Stimulated activated CD8-positive, alpha-beta memory T cell treated with anti-CD3 and anti-CD28 coated beads, Interleukin-15, amount 100 ng/mL, for 48 hours (primary cell): ENCODE results near the gene RIN2.

Experiments
- DNase-seq, 2 donors: peaks; one replicate each; pipeline ENCODE4 v3.0.0-alpha.2; 2020; ENCODE audit warnings: low read depth in 2 of 2

Gene RIN2, protein sequence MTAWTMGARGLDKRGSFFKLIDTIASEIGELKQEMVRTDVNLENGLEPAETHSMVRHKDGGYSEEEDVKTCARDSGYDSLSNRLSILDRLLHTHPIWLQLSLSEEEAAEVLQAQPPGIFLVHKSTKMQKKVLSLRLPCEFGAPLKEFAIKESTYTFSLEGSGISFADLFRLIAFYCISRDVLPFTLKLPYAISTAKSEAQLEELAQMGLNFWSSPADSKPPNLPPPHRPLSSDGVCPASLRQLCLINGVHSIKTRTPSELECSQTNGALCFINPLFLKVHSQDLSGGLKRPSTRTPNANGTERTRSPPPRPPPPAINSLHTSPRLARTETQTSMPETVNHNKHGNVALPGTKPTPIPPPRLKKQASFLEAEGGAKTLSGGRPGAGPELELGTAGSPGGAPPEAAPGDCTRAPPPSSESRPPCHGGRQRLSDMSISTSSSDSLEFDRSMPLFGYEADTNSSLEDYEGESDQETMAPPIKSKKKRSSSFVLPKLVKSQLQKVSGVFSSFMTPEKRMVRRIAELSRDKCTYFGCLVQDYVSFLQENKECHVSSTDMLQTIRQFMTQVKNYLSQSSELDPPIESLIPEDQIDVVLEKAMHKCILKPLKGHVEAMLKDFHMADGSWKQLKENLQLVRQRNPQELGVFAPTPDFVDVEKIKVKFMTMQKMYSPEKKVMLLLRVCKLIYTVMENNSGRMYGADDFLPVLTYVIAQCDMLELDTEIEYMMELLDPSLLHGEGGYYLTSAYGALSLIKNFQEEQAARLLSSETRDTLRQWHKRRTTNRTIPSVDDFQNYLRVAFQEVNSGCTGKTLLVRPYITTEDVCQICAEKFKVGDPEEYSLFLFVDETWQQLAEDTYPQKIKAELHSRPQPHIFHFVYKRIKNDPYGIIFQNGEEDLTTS

DNA sequence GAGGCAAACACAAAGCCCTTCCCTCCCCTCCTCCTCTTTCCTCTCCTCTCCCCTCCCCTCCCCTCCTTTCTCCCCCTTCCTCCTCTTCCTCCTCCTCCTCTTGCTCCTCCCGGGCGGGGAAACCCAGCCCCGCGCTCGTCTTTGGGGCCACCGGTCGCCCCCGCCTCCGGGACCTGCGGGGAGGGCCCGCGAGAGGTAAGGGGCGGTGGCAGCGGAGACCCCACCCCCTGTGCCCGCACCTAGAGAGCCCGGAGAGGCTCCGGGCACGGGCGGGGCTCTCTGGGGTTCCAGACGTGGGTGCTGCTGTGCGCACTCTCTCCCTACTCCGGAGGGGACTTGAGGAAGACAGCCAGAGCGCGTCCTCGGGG, at the start of gene RIN2:
Gene RIN2, plus strand, starts transcription at position 126 of the 368 bp plus-strand sequence. CDS start 131,344 bp downstream, outside the sequence.
- no peak for DNase-seq

DNA sequence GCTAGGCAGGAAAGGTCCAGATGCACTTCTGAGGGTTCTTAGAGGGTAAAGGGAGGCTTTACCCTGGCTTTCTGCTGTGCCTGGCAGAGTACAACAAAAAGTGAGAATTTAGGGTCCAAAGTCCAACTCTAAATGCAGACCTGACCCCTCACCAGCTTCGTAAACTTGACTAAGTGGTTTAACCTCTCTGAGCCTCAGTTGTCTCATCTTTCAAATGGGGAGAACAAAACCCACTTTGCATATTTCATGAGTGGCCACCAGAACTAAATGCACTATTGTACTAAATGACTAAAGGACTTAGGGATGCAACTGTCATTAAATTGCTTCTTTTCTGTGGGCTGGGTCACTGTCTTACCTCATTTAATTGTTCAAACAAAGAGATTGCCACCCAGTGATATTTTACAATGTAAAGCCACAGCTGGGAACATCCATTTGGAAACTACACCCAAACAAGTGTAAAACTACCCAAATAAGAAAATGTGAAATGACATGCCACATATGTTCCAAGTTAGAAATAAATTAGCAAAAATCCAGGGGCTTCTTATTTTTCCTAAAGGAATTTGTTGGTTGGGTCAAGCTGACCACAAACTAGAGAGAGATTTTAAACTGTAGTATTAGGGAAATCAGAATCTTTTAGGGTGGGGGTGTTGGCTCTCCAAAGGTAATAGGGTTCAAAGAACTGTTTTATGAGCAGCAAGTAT, 48.3 kb upstream of the RIN2 start:
- DNase-seq, result no peak

DNA sequence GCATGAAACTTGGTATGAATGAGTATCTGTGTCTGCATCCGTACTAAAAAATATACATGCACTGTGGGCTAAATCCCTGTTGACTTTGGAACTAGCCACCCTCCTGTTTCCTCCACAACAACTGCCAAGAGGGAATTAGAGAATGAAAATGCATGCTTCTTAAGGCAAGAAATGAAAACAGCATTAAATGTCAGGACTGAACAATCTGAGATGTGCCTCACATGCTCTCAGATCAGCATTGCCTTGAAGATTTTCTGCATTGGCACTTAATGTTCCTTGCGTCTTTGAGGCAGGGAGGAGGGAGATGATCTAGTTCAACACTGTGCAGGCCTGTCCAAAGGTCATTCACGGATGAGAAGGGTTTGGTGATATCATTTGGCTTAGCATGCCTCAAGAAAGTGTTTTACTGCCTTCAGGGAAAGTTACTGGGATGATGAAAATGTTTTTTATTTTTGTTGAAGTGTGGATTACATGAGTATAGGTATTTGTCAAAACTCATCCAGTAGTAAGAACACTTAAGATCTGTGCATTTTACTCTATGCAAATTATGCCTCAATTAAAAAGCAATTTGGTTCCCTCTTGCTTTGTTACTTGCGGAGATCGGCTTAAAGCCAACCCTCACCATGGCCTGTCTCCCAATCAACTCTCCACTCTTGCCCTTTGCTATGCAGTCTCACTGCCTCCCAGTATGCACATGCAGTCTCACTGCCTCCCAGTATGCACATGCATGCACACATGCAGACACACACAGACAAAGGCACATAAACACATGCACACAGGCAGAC, 47.5 kb upstream of the RIN2 start:
- no peak for DNase-seq

DNA sequence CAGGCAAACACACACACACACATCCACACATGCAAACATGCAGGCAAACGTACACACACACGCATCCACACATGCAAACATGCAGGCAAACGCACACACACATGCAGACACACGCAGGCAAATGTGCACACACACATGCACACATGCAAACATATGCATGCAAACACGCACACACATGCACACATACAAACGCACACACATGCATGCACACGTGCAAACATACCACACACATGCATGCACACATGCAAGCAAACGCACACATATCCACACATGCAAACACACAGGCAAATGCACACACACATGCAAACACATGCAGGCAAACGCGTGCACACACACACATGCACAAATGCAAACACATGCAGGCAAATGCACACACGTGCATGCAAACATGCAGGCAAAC, 46.9 kb upstream of the RIN2 start:
- no peak for DNase-seq

DNA sequence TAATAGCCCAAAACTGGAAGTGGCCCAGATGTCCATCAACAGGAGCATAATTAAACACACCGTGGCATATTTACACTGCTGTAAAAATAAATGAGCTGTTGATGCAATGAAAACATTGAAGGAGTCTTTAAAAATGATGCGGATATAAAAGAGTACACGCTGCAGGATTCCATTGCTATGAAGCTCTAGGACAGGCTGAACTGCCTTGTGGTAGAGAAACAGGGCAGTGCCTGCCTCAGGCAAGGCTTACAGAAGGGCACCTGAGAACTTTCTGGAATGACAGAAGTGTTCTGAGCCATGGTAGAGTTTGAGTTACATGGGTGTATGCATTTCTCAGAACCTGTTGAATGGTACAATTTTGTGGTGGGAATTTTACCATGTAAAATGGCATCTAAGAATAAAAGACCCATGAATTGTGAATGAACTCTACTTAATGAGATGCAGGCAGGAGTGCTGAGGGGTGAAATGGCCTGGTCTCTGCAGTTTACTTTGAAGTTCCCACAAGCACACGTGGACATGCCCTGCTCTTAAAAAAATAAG, 45.3 kb upstream of the RIN2 start:
- no peak for DNase-seq

DNA sequence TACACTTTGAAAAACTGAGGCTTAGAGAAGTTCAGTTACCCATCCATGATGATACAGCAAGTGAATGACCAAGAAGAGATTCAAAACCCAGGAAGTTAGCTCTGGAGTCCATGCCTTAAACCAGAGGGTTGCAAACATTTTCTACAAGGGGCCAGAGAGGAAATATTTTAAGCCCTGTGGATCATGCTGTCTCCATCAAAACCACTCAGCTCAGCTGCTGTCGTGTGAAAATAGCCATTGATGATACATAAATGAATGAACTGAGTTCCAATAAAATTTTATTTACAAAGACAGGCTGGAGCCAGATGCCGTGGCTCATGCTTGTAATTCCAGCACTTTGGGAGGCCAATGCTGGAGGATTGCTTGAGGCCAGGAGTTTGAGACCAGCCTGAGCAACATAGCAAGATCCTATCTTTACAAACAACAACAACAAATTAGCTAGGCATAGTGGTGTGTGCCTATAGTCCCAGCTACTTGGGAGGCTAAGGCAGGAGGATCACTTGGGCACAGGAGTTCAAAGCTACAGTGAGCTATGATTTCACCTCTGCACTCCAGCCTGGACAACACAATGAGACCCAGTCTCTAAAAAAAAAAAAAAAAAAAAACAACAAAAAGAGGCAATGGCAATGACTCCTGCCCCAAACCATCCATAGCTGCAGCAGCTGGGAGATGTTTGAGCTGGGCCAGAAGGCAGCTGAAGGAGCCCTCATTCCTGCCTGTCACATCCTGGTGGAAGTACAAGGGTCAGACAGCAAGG, 44.1 kb upstream of the RIN2 start:
- DNase-seq, result no peak

DNA sequence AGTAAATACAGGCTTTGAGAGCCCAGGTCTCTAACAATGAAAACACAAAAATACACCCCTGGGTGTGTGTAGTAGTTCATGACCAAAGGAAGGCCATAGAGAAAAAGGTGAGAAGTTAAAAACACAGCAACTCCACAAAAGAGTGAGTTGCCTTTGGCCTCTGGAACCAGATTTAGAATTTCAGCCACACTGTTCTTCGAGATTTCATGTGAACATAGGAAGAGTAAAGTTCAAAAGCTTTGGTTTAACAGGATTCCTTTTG, 43.5 kb upstream of the RIN2 start:
- no peak for DNase-seq

DNA sequence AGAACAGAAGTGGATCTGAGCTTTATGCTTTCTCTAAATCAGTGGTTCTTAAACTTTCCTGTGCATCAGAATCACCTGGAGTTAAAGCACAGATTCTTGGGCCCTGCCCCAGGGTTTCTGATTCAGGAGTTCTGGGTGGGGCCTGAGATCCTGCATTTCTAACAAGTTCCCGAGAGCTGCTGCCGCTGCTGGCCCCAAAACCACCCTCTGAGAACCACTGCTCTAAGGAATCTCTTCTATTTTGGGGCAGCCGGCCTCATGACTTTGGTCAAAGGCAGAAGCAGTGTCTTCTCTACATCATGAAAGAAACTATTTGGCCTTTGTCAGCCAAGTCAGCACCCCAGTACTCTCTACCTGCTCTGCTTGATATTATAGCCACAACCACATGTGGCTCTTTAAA, 42.1 kb upstream of the RIN2 start:
- no peak for DNase-seq

DNA sequence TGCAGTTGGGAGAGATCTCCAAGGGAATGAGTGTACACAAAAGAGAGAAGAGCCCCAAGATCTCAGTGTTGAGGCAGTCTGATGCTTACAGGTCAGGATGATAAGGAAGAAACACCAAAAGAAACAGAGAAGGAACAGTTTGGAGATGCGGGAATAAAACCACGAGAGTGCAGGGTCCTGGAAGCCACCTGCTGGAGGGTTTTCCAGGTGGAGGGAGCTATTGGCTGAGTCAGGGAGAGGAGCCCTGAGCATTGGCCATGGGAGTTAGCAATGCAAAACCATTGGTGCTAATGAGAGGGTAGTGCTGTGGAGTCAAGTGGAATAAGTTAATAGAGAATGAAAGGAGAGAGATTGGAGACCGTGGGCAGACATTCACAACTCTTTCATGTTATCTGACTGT, 39.2 kb upstream of the RIN2 start:
- DNase-seq, result no peak

DNA sequence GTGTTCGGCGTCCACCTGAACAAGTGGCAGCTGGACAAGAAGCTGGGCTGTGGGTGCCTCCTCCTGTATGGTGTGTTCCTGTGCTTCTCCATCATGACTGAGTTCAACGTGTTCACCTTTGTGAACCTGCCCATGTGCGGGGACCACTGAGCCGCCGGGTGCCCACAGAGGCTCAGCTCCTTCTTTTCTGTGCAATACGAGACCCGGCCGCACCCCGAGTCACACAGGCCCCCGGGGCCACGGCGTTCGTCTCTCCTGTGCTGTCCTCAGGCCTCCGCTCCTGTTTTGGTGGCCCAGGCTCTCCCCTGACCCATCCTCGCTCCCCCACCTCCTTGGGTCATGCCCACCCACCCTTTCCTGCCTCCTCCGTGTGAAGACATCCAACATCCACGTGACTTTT, 37.1 kb upstream of the RIN2 start:
- DNase-seq, result no peak

DNA sequence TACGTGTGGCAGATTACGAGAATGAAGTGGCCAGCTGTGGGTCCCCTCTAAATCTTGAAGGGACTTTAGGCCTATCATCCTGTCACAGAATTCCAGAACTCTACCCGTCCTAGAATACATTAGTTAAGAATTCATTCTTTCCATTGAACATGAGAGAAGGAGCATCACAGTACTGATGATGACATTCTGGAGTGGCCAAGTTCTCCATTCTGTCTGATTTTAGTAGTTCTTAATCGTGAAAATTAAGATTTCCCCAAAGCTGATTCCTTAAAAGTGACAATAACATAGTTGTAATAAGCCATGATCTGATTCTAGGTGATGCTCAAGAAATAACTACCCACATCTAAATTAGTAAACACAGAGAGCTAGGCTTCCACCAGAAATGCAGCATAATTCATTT, 35.0 kb upstream of the RIN2 start:
- DNase-seq, result no peak

DNA sequence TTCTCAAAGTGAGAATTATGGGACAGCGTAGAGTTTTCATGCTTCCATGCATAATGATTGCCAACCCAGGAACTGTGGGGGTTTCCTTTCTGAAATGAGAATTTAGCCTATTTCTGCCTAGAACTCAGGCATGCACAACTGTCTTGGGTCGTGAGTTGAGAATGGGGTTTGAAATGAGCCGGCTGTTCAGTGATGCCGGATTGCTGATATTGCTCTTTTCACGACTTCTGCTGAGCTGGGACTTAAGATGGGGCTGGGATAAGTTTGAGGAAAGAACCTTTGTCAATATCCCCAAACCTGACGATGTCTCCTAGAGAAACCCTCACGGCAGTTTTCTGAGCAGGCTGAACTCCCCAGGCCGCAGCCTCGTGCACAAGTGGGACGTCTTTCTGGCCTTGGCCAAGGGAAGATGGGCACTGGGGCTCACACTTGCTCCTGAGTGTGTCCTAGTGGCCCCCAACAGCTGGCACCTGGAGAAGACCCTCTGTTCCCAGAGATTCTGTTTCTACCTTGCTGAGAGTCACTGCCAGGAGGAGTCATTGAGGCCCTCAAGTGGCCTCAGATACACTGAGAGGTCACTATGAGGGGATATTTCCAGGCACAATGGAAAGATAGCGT, 34.1 kb upstream of the RIN2 start:
- no peak for DNase-seq

DNA sequence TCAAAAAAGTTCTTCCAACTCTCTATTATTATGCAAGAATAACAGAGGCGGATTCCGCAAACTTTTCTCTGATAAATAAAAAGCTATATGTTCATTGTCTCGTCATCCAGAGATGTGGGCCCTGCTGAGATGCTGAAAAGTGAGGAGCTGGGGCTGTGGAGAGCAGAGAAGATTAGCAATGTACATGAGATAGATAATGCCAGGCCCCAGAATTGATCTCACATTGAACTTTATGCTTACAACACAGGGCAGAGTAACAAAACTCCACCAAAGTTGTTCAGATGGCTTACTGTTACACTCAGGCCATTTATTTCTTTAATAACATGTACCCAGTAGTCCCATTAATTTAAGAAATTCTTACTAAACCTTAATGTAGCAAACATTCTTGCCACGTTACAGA, 32.7 kb upstream of the RIN2 start:
- no peak for DNase-seq

DNA sequence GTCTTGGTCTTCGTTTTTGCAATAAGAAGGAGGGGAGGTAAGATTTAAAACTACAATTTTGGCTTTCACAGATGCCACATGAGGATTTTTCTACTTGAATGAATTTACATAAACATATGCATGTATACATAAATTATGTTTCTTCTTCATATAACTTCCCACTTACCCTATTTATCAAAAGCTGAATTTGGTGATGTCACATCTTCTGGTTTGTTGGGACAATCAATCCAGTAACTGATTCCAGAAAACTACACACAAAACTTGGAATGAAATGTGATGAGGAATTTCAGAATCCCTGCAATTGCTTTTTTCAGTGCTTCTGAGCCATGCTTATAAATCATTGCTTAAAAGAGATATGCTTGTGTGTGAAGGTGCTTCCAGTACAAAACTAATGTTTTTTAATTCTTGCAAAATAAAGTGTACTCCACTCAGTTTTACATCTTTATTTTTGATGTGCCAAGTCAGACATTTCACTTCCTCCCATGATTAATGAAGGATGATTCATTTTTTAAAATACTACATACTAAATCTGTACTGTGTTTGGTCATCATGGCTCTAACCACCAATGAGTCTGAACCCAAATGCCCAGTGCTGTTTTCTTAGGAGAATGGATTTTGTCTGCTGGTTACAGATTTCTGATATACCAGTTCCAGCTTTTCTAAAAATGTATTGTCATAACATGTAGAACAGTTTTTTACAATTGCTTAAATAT, 32.1 kb upstream of the RIN2 start:
- DNase-seq, result no peak

DNA sequence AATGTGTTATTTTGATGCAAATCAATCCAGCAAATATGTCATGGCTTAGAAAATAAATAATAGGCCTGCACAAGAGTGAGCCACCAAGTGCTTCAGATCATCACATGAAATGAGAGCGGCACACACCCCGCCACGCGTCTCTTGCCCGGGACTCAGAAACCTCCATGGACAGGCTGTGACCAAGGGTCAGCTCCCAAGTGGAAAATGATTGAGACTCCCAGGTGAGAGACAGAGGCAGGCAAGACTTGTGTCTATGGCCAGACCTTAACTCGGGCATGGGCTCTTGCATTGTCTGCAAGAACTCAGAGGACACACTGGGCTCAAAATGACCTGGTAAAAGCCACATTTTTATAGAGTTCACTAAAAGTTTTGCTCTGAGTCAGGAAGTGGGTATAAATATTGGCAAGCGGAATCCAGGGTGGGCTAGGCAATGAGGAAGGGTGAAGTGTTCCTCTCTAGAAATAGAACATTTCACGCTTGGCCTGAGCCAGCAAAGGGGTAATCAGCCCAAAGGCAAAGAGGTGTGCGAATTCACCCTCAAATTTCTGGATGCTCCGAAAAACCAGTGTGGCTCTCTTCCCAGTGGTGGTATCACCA, 30.7 kb upstream of the RIN2 start:
- no peak for DNase-seq

DNA sequence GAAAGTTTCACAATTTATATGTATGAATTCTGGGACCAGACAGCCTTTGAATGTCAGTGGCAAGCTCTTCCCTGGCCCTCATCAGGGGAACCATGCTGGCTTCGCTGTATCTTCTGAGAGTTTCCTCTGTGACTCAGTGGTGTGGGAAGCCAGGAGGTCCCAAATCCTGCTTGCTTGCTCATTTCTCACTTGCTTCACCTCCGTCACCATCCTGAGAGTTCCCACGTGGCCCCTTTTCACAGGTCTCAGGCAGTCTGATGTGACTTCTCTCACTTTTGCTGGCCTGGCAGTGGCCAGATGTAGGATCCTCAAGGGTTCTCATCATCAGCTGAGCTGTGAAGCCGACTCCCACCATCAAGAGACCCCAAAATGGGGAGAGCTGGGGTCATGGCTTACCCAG, 28.4 kb upstream of the RIN2 start:
- DNase-seq, result peak in 1 of 2 donors; percentile 2

DNA sequence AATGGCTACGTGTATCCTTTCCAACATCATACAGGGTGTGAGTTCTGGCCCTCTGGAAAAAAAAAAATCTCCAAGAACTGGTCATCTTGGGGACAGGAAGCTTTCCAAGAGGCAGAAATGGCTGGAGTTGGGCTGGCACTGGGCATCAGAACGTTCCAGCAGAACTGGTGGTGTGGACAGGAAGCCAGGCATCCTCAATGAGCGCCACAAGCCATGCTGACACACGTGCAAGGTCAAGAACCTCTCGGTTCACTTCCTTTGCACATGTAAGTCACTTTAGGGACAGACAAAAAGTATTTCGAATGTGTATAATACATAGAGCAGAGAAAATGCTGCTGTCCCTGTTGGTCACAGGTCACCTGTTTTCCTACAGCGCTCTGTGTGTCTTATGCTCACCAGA, 27.4 kb upstream of the RIN2 start:
- no peak for DNase-seq

DNA sequence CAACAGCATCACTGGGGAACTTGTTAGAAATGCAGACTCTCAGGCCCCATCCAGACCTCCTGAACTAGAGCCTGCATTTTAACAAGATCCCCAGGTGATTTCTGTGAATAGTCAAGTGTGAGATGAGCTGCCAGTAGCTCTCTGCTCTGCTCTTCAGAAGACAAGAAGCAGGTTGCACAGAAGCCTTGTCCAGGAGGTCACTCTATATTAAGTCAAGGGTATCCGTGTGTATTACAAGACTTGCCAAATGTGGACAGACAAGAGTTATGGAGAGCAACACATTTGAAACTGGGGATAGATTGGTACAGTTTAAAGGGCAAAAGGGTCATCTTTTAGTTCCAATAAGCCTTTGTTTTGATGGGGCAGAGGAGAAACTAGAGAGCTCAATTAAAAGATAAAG, 23.2 kb upstream of the RIN2 start:
- no peak for DNase-seq

DNA sequence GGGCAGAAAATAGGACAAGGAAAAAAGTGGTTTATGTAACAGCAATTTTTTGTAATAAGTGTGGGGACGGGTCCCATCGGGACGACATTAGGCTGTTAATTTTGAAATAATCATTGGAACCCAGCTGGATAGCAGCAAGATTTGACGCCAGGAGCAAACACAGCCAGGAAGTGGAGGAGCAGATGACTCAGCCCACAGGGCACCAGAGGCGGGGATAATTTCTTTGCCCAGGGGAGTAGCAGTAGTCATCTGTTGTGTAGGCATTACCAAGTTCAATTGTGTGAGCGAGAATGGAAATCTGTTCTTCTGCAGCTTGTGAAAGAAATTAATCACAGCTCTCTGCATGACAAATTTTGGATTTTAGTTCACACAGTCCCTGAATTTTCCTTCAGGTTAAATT, 22.6 kb upstream of the RIN2 start:
- no peak for DNase-seq
